IMR-90 (cell line): ENCODE measurements around the gene CNP. TPM values are rescaled to one million over a fixed set of nuclear protein-coding genes. Genes with fewer than 3 reads are reported as not detected.
"Not testable (repeated sequence)": the region's sequence is repeated elsewhere in the genome, so short reads cannot be mapped to it uniquely, and the experiment has no call there.

Experiments
- ATAC-seq: fragments of 200-7000 bp; cut with Tn5 transposase; 2 replicates; pipeline ENCODE4 v1.9.1; 2020; ENCODE audit warnings: low read depth, mild to moderate bottlenecking, moderate library complexity
- BruUV-seq: library from RNA; stranded (reverse); fragments of 400-500 nt; replicated peaks from 2 replicates; lab custom pipeline; 2021; lab: Mats Ljungman, UMichigan
- CTCF ChIA-PET: fragments of 300-600 bp; formaldehyde crosslinking; extraction: SDS; loops from one replicate; lab custom pipeline; 2021; ENCODE audit warnings: antibody characterized with exemption; lab: Yijun Ruan, JAX
- POLR2A ChIA-PET: fragments of 300-600 bp; sonication (Branson Sonifier 250); formaldehyde crosslinking; loops from one replicate; lab custom pipeline; 2022; ENCODE audit warnings: antibody characterized with exemption; ENCODE audit not compliant: unreplicated experiment; lab: Charles Lee
- DNase-seq: peaks from one replicate; pipeline ENCODE4 v3.0.0; 2013
- H2AFZ ChIP-seq: replicated peaks from 2 replicates; pipeline ENCODE3; 2013; ENCODE audit warnings: low read length, mild to moderate bottlenecking; ENCODE audit not compliant: poor library complexity
- H2AK5ac ChIP-seq: 2 replicates; pipeline ENCODE4 v1.6.1; 2013; ENCODE audit warnings: low read depth, low read length, inconsistent platforms
- H2AK9ac ChIP-seq: replicated peaks from 2 replicates; pipeline ENCODE3; 2013; ENCODE audit warnings: mild to moderate bottlenecking, low read depth, low read length, moderate library complexity; ENCODE audit not compliant: poor library complexity
- H2BK120ac ChIP-seq: 2 replicates; pipeline ENCODE4 v1.6.1; 2013; ENCODE audit warnings: low read depth, low read length, inconsistent platforms
- H2BK15ac ChIP-seq: 3 replicates; pipeline ENCODE4 v1.6.1; 2013; ENCODE audit warnings: low read depth, low read length, inconsistent platforms
- H2BK20ac ChIP-seq: 2 replicates; pipeline ENCODE4 v1.6.1; 2013; ENCODE audit warnings: low read depth, mild to moderate bottlenecking, inconsistent platforms, low read length, moderate library complexity
- H2BK5ac ChIP-seq: 2 replicates; pipeline ENCODE4 v1.6.1; 2013; ENCODE audit warnings: mild to moderate bottlenecking, low read depth, low read length, inconsistent platforms; ENCODE audit not compliant: poor library complexity, severe bottlenecking
- H3K14ac ChIP-seq: replicated peaks from 2 replicates; pipeline ENCODE4 v1.6.1; 2013; ENCODE audit warnings: low read depth, low read length, inconsistent platforms
- H3K18ac ChIP-seq: 2 replicates; pipeline ENCODE4 v1.6.1; 2013; ENCODE audit warnings: low read depth, low read length, control low read depth
- H3K23ac ChIP-seq: 2 replicates; pipeline ENCODE4 v1.6.1; 2013; ENCODE audit warnings: low read depth, low read length, inconsistent platforms
- H3K27ac ChIP-seq: 2 replicates; pipeline ENCODE4 v1.5.1; 2013; ENCODE audit warnings: mild to moderate bottlenecking, control low read depth, low read length; ENCODE audit not compliant: insufficient read depth
- H3K27me3 ChIP-seq: 2 replicates; pipeline ENCODE4 v1.6.1; 2013; ENCODE audit warnings: low read length; ENCODE audit not compliant: control insufficient read depth, insufficient read depth
- H3K36me3 ChIP-seq: 2 replicates; pipeline ENCODE4 v1.6.1; 2013; ENCODE audit warnings: low read length, mixed read lengths; ENCODE audit not compliant: control insufficient read depth, insufficient read depth
- H3K4ac ChIP-seq: 2 replicates; pipeline ENCODE4 v1.6.1; 2013; ENCODE audit warnings: low read depth, low read length, inconsistent platforms
- H3K4me1 ChIP-seq: 2 replicates; pipeline ENCODE4 v1.6.1; 2013; ENCODE audit warnings: low read length, mixed read lengths; ENCODE audit not compliant: control insufficient read depth, insufficient read depth
- H3K4me2 ChIP-seq: 2 replicates; pipeline ENCODE4 v1.6.1; 2013; ENCODE audit warnings: low read depth, mild to moderate bottlenecking, control low read depth, low read length, moderate library complexity
- H3K4me3 ChIP-seq: 2 replicates; pipeline ENCODE4 v1.5.1; 2013; ENCODE audit warnings: low read depth, mild to moderate bottlenecking, control low read depth, low read length, moderate library complexity; ENCODE audit not compliant: insufficient read depth
- H3K56ac ChIP-seq: 2 replicates; pipeline ENCODE4 v1.6.1; 2013; ENCODE audit warnings: low read length, inconsistent platforms; ENCODE audit not compliant: insufficient read depth; ENCODE audit errors: extremely low read depth
- H3K79me1 ChIP-seq, 2 experiments: 2 replicates each; pipeline ENCODE4 v1.6.1; 2013; ENCODE audit warnings: low read length in 2 of 2, inconsistent platforms in 1 of 2, low read depth in 1 of 2
- H3K9ac ChIP-seq: 2 replicates; pipeline ENCODE4 v1.6.1; 2013; ENCODE audit warnings: low read depth, low read length, control low read depth
- H3K9me1 ChIP-seq: 2 replicates; pipeline ENCODE4 v1.6.1; 2013; ENCODE audit warnings: low read length, inconsistent platforms; ENCODE audit not compliant: insufficient read depth
- H3K9me3 ChIP-seq: 2 replicates; pipeline ENCODE4 v1.6.1; 2013; ENCODE audit warnings: low read length; ENCODE audit not compliant: control insufficient read depth, insufficient read depth
- H4K20me1 ChIP-seq: 2 replicates; pipeline ENCODE4 v1.6.1; 2013; ENCODE audit warnings: low read length, inconsistent platforms; ENCODE audit not compliant: insufficient read depth
- H4K5ac ChIP-seq: 2 replicates; pipeline ENCODE4 v1.6.1; 2013; ENCODE audit warnings: mild to moderate bottlenecking, low read depth, low read length, control low read depth
- H4K8ac ChIP-seq, 2 experiments: 2 replicates each; pipeline ENCODE4 v1.6.1; 2013; ENCODE audit warnings: low read depth in 2 of 2, low read length in 2 of 2, control low read depth in 1 of 2, inconsistent platforms in 1 of 2
- H4K91ac ChIP-seq: 2 replicates; pipeline ENCODE4 v1.6.1; 2013; ENCODE audit warnings: low read depth, low read length, inconsistent platforms; ENCODE audit not compliant: insufficient read depth
- WGBS, 2 experiments: methylation state at CpG; one replicate each; pipeline versions ENCODE4 v1.1.5 to v1.1.7; 2013; ENCODE audit warnings: missing lambda C conversion rate in 2 of 2; ENCODE audit not compliant: insufficient read length in 1 of 2; ENCODE audit errors: extremely low coverage in 2 of 2; 5-methylcytosine and 5-hydroxymethylcytosine counted together
- dilution Hi-C: fragments of 300-500 bp; cut with HindIII; formaldehyde crosslinking; loops from one replicate; pipeline ENCODE4 v1.14.3; 2018; ENCODE audit warnings: low sequenced_read_pairs; ENCODE audit not compliant: unreplicated experiment
- in situ Hi-C: fragments of 300-500 bp; cut with MboI; formaldehyde crosslinking; loops from 3 replicates; pipeline ENCODE4 v1.14.3; 2019; ENCODE audit warnings: low sequenced_read_pairs, inconsistent platforms, mixed read lengths
- intact Hi-C: fragments of 100-400 bp; cut with micrococcal nuclease; formaldehyde crosslinking; loops from 2 replicates; pipeline ENCODE4 v1.10.0; 2022
- polyA plus RNA-seq, 3 experiments: library from polyadenylated mRNA; depleted of rRNA; stranded (reverse); fragments of >200 nt; gene quantifications; 2 replicates each; pipeline ENCODE4 v1.2.3, GENCODE V29; 2012; ENCODE audit warnings: low replicate concordance in 1 of 3
- total RNA-seq: library from RNA; depleted of rRNA; stranded (reverse); fragments of >200 nt; gene quantifications from 2 replicates; pipeline ENCODE4 v1.2.3, GENCODE V29; 2012

CNP gene
- total and polyA plus RNA-seq, 2 of the 4 experiments (the other 2 are of a cell fraction): 45.5 to 46.4 TPM

GRCh38 chr17:42013740-42014139 lies 47.1 kb downstream of the CNP start:
- H2AK5ac ChIP-seq, H3K14ac ChIP-seq, H3K27me3 ChIP-seq, H3K9me3 ChIP-seq, H3K18ac ChIP-seq, H3K4me2 ChIP-seq, in situ Hi-C loops, H2BK15ac ChIP-seq, intact Hi-C loops, ATAC-seq, POLR2A ChIA-PET, DNase-seq, H2AFZ ChIP-seq, H2BK20ac ChIP-seq, H3K4me3 ChIP-seq, H3K36me3 ChIP-seq, H3K4ac ChIP-seq, BruUV-seq, H3K9ac ChIP-seq, H3K4me1 ChIP-seq, H4K8ac ChIP-seq, H3K56ac ChIP-seq, H3K9me1 ChIP-seq, H2AK9ac ChIP-seq, H4K91ac ChIP-seq, dilution Hi-C loops, CTCF ChIA-PET, H2BK120ac ChIP-seq, H2BK5ac ChIP-seq, H4K5ac ChIP-seq, H3K27ac ChIP-seq: not testable (repeated sequence)
- peaks cover 3 to 66% of the 10 kb centered on the region in 2 experiments; a peak in 3 of 4 replicates for H3K79me1 ChIP-seq
- 96% methylated on average over 8 of the region's 12 CpGs; no CpG with 5 or more reads in 1 of the 2 experiments for WGBS, 2 experiments
- peak overlapping the region; percentile 4; the same call in 1 of the 2 replicates for H3K23ac ChIP-seq
- H4K20me1 ChIP-seq: peaks cover 45% of the 10 kb centered on the region
